HEK293 (cell line): Measurements from ENCODE around the gene CPNE8.

ENCODE experiments used
- CTCF ChIA-PET: fragments of 350-600 bp; formaldehyde crosslinking; extraction: SDS; loops from one replicate; lab custom pipeline; 2021; ENCODE audit warnings: antibody characterized with exemption; lab: Yijun Ruan, JAX
- POLR2A ChIA-PET: fragments of 300-600 bp; formaldehyde crosslinking; extraction: SDS; loops from one replicate; lab custom pipeline; 2020; ENCODE audit warnings: antibody characterized with exemption, inconsistent platforms; lab: Yijun Ruan, JAX
- H3K27ac ChIP-seq: fragments of 200-500 bp; sonication (Bioruptor generic); 2 replicates; pipeline ENCODE4 v1.5.1; 2014; ENCODE audit warnings: low read depth, low read length, control low read depth, inconsistent platforms; ENCODE audit errors: extremely low read depth
- H3K36me3 ChIP-seq, 2 experiments: fragments of 200-500 bp in 1 of 2; sonication (Bioruptor generic) in 1 of 2; 1 replicate in 1 of 2; 2 replicates in 1 of 2; pipeline ENCODE4 v1.5.1; 2014 to 2017; ENCODE audit warnings: inconsistent platforms in 2 of 2, low read length in 2 of 2; ENCODE audit not compliant: control insufficient read depth in 2 of 2, insufficient read depth in 1 of 2
- H3K4me1 ChIP-seq: fragments of 200-500 bp; sonication (Bioruptor generic); 2 replicates; pipeline ENCODE4 v1.5.1; 2014; ENCODE audit warnings: mild to moderate bottlenecking, low read length, inconsistent platforms; ENCODE audit not compliant: control insufficient read depth, insufficient read depth
- H3K4me3 ChIP-seq: 2 replicates; pipeline ENCODE4 v1.5.1; 2011; ENCODE audit warnings: low read depth, mild to moderate bottlenecking, control low read depth, low read length, moderate library complexity
- H3K9me3 ChIP-seq: fragments of 200-500 bp; sonication (Bioruptor generic); 2 replicates; pipeline ENCODE4 v1.5.1; 2014; ENCODE audit warnings: low read depth, low read length, inconsistent platforms; ENCODE audit not compliant: control insufficient read depth, insufficient read depth
- BCL11B ChIP-seq: fragments of 450-650 bp; formaldehyde crosslinking; IDR thresholded peaks from 2 replicates; pipeline ENCODE4 v1.5.1; 2016; ENCODE audit warnings: low read depth, missing biosample characterization, missing genetic modification characterization
- HOXA7 ChIP-seq: sonication (generic); formaldehyde crosslinking; IDR thresholded peaks from 2 replicates; pipeline ENCODE4 v1.8.1; 2022; ENCODE audit warnings: missing genetic modification reagents, borderline replicate concordance
- TCF7L2 ChIP-seq: IDR thresholded peaks from 2 replicates; pipeline ENCODE4 v1.6.1; 2011; ENCODE audit warnings: low read depth, mild to moderate bottlenecking, inconsistent platforms, low read length, moderate library complexity, borderline replicate concordance
- ZBTB10 ChIP-seq: fragments of 450-650 bp; formaldehyde crosslinking; IDR thresholded peaks from 2 replicates; pipeline ENCODE4 v1.5.1; 2016; ENCODE audit warnings: missing biosample characterization, missing genetic modification characterization
- ZBTB21 ChIP-seq: fragments of 450-650 bp; formaldehyde crosslinking; IDR thresholded peaks from 2 replicates; pipeline ENCODE4 v1.5.1; 2017; ENCODE audit warnings: missing biosample characterization, missing genetic modification characterization
- ZFP3 ChIP-seq: fragments of 450-650 bp; formaldehyde crosslinking; IDR thresholded peaks from 2 replicates; pipeline ENCODE4 v1.5.1; 2016; ENCODE audit warnings: low read depth, missing biosample characterization, missing genetic modification characterization
- ZIC2 ChIP-seq: fragments of 450-650 bp; formaldehyde crosslinking; IDR thresholded peaks from 2 replicates; pipeline ENCODE4 v1.5.1; 2016; ENCODE audit warnings: missing biosample characterization, missing genetic modification characterization
- ZNF10 ChIP-seq: fragments of 450-650 bp; formaldehyde crosslinking; IDR thresholded peaks from 2 replicates; pipeline ENCODE4 v1.5.1; 2017; ENCODE audit warnings: missing biosample characterization, missing genetic modification characterization
- ZNF146 ChIP-seq: fragments of 450-650 bp; formaldehyde crosslinking; IDR thresholded peaks from 2 replicates; pipeline ENCODE4 v1.5.1; 2016; ENCODE audit warnings: missing biosample characterization, missing genetic modification characterization
- ZNF169 ChIP-seq: fragments of 450-650 bp; formaldehyde crosslinking; IDR thresholded peaks from 2 replicates; pipeline ENCODE4 v1.5.1; 2016; ENCODE audit warnings: missing biosample characterization, missing genetic modification characterization
- ZNF175 ChIP-seq: fragments of 450-650 bp; formaldehyde crosslinking; IDR thresholded peaks from 2 replicates; pipeline ENCODE4 v1.5.1; 2016; ENCODE audit warnings: missing biosample characterization, missing genetic modification characterization
- ZNF221 ChIP-seq: fragments of 450-650 bp; formaldehyde crosslinking; IDR thresholded peaks from 2 replicates; pipeline ENCODE4 v1.5.1; 2017; ENCODE audit warnings: missing biosample characterization, missing genetic modification characterization, borderline replicate concordance
- ZNF23 ChIP-seq: fragments of 450-650 bp; formaldehyde crosslinking; IDR thresholded peaks from 2 replicates; pipeline ENCODE4 v1.5.1; 2016; ENCODE audit warnings: missing biosample characterization, missing genetic modification characterization, borderline replicate concordance
- ZNF248 ChIP-seq: fragments of 450-650 bp; formaldehyde crosslinking; IDR thresholded peaks from 2 replicates; pipeline ENCODE4 v1.5.1; 2017; ENCODE audit warnings: missing biosample characterization, missing genetic modification characterization
- ZNF311 ChIP-seq: fragments of 450-650 bp; formaldehyde crosslinking; IDR thresholded peaks from 2 replicates; pipeline ENCODE4 v1.5.1; 2017; ENCODE audit warnings: missing biosample characterization, missing genetic modification characterization, borderline replicate concordance
- ZNF362 ChIP-seq: fragments of 450-650 bp; formaldehyde crosslinking; IDR thresholded peaks from 2 replicates; pipeline ENCODE4 v1.5.1; 2016; ENCODE audit warnings: missing biosample characterization, missing genetic modification characterization
- ZNF37A ChIP-seq: fragments of 450-650 bp; IDR thresholded peaks from 2 replicates; pipeline ENCODE4 v1.5.1; 2018; ENCODE audit warnings: missing biosample characterization, missing genetic modification characterization
- ZNF433 ChIP-seq: fragments of 450-650 bp; formaldehyde crosslinking; IDR thresholded peaks from 2 replicates; pipeline ENCODE4 v1.5.1; 2016; ENCODE audit warnings: missing biosample characterization, missing genetic modification characterization, low read depth
- ZNF558 ChIP-seq: fragments of 450-650 bp; formaldehyde crosslinking; IDR thresholded peaks from 2 replicates; pipeline ENCODE4 v1.5.1; 2016; ENCODE audit warnings: missing biosample characterization, missing genetic modification characterization
- ZNF677 ChIP-seq: fragments of 450-650 bp; IDR thresholded peaks from 2 replicates; pipeline ENCODE4 v1.5.0; 2018; ENCODE audit warnings: missing biosample characterization, mild to moderate bottlenecking, missing genetic modification characterization, moderate library complexity
- ZNF837 ChIP-seq: fragments of 450-650 bp; formaldehyde crosslinking; IDR thresholded peaks from 2 replicates; pipeline ENCODE4 v1.5.1; 2016; ENCODE audit warnings: missing biosample characterization, missing genetic modification characterization
- ZNF843 ChIP-seq: fragments of 450-650 bp; formaldehyde crosslinking; IDR thresholded peaks from 2 replicates; pipeline ENCODE4 v1.5.1; 2016; ENCODE audit warnings: missing biosample characterization, missing genetic modification characterization
- ZSCAN4 ChIP-seq: fragments of 450-650 bp; formaldehyde crosslinking; IDR thresholded peaks from 2 replicates; pipeline ENCODE4 v1.5.1; 2017; ENCODE audit warnings: missing biosample characterization, missing genetic modification characterization

Gene CPNE8

GRCh38 chr12:38610808-38611350 is 294.5 kb downstream of the CPNE8 start:
- CTCF ChIA-PET = interaction anchor here (0.7 kb wide), 1 partner anchor 47 kb away, joined by 6 read pairs; no protein-coding TSS in a partner anchor
- POLR2A ChIA-PET = no interaction called here
- Histone ChIP-seq H3K4me1 (no peaks in the 10 kb centered on the region), H3K9me3 (no peaks in the 10 kb centered on the region), H3K27ac (no peak overlapping the region), H3K36me3 (no peaks in the 10 kb centered on the region)
- no peak for TF ChIP-seq ZNF175 (tag by site-specific recombination)
- TF ChIP-seq ZBTB10 (tag by site-specific recombination) = no peak
- TF ChIP-seq ZNF311 (tag by site-specific recombination) = no peak
- TF ChIP-seq BCL11B (tag by site-specific recombination) = no peak
- no peak for TF ChIP-seq ZNF837 (tag by site-specific recombination)
- TF ChIP-seq ZFP3 (tag by site-specific recombination) = no peak
- TF ChIP-seq ZNF362 = no peak
- TF ChIP-seq ZNF37A (tag by site-specific recombination) = no peak
- TF ChIP-seq ZNF169 (tag by site-specific recombination) = no peak
- no peak for TF ChIP-seq ZIC2
- TF ChIP-seq ZNF23 = no peak
- TF ChIP-seq ZNF677 = no peak
- TF ChIP-seq ZNF221 (tag by site-specific recombination) = no peak
- TF ChIP-seq ZNF558 (tag by site-specific recombination) = no peak
- no peak for TF ChIP-seq ZBTB21 (tag by site-specific recombination)
- no peak for TF ChIP-seq ZNF843 (tag by site-specific recombination)
- no peak for TF ChIP-seq ZSCAN4 (tag by site-specific recombination)
- TF ChIP-seq ZNF146 = no peak
- no peak for TF ChIP-seq ZNF433 (tag by site-specific recombination)
- TF ChIP-seq, all 188 proteins: peak for 0
- H3K4me3 ChIP-seq = no peak overlapping the region

- ChIA-PET CTCF (no interaction called here), POLR2A (no interaction called here)
- Histone ChIP-seq H3K4me1 (no peaks in the 10 kb centered on the region), H3K36me3 (no peaks in the 10 kb centered on the region), H3K9me3 (no peaks in the 10 kb centered on the region), H3K4me3 (no peak overlapping the region), H3K27ac (no peak overlapping the region)
- TF ChIP-seq ZNF175 (tag by site-specific recombination) = no peak
- no peak for TF ChIP-seq TCF7L2
- no peak for TF ChIP-seq HOXA7
- TF ChIP-seq ZNF10 (tag by site-specific recombination) = no peak
- TF ChIP-seq ZNF248 (tag by site-specific recombination) = no peak
Observed at GRCh38 chr12:38607295-38607694, 298.1 kb downstream of the CPNE8 start.
